GM12801 (cell line): Measurements from ENCODE around the gene TLE3.

Source experiments
- CTCF ChIP-seq: IDR thresholded peaks from one replicate; pipeline ENCODE4 v1.5.1; 2011; ENCODE audit warnings: control low read depth; ENCODE audit not compliant: insufficient read length; ENCODE audit errors: extremely low read depth

TLE3 gene

GRCh38 chr15:70033529-70034140 lies 64.1 kb downstream of the TLE3 start:
- no peak for TF ChIP-seq CTCF

- no peak for TF ChIP-seq CTCF
Measured at GRCh38 chr15:70033109-70033508, 64.6 kb downstream of the TLE3 start.

GRCh38 chr15:70032509-70032908 lies 65.2 kb downstream of the TLE3 start:
- TF ChIP-seq CTCF = no peak

- TF ChIP-seq CTCF = no peak
Measured at GRCh38 chr15:70031713-70032112, 66.0 kb downstream of the TLE3 start.

GRCh38 chr15:70031261-70031660 lies 66.5 kb downstream of the TLE3 start:
- no peak for TF ChIP-seq CTCF

GRCh38 chr15:70030851-70031250 lies 66.9 kb downstream of the TLE3 start:
- no peak for TF ChIP-seq CTCF

- TF ChIP-seq CTCF = no peak
Measured at GRCh38 chr15:70029297-70029701, 68.4 kb downstream of the TLE3 start.
